ENCODE data around the gene RPTOR. TPM values are rescaled to one million over a fixed set of nuclear protein-coding genes. Genes with fewer than 3 reads are reported as not detected.
"Not testable (repeated sequence)": the region's sequence is repeated elsewhere in the genome, so short reads cannot be mapped to it uniquely, and the experiment has no call there.

Gene RPTOR
- polyA plus RNA-seq, 3 donors from 2014 or later: 1.8 to 10.2 (median 3.8) TPM

- Mint-ChIP-seq H3K4me3 (no peak overlapping the region), H3K36me3 (no peaks in the 10 kb centered on the region), H3K4me1 (peaks cover 28 to 53% of the 10 kb centered on the region in 2 donors), H3K27ac (no peak overlapping the region), H3K27me3 (ENCODE audit: low read depth in 3 of 3) (peaks cover 0 to 4% (median 3%) of the 10 kb centered on the region in 3 donors), H3K9me3 (no peaks in the 10 kb centered on the region)
- no peak for DNase-seq
These were observed 68.5 kb downstream of the RPTOR start for GRCh38 chr17:80612997-80613731.

- no peaks in the 10 kb centered on the region for H3K36me3 Mint-ChIP-seq
- H3K27ac Mint-ChIP-seq: no peak overlapping the region
- no peak overlapping the region for H3K4me3 Mint-ChIP-seq
- no peak for DNase-seq
- H3K4me1 Mint-ChIP-seq: peaks cover 23 to 48% of the 10 kb centered on the region in 2 donors
- no peaks in the 10 kb centered on the region for H3K9me3 Mint-ChIP-seq
- peaks cover 0 to 4% (median 3%) of the 10 kb centered on the region in 3 donors for H3K27me3 Mint-ChIP-seq (ENCODE audit: low read depth in 3 of 3)
These were observed 69.1 kb downstream of the RPTOR start for GRCh38 chr17:80613732-80614071.

GRCh38 chr17:80614332-80615047, 69.9 kb downstream of the RPTOR start:
- H3K27me3 Mint-ChIP-seq (ENCODE audit: low read depth in 3 of 3): peaks cover 0 to 4% (median 3%) of the 10 kb centered on the region in 3 donors
- no peak for DNase-seq
- H3K27ac Mint-ChIP-seq: peak overlapping the region in 1 of 6 donors; percentile 12
- no peak overlapping the region for H3K4me3 Mint-ChIP-seq
- no peaks in the 10 kb centered on the region for H3K9me3 Mint-ChIP-seq
- H3K36me3 Mint-ChIP-seq: no peaks in the 10 kb centered on the region
- H3K4me1 Mint-ChIP-seq: peaks cover 21 to 48% of the 10 kb centered on the region in 2 donors

- H3K36me3 Mint-ChIP-seq: no peaks in the 10 kb centered on the region
- DNase-seq: no peak
- peaks cover 14 to 44% of the 10 kb centered on the region in 2 donors for H3K4me1 Mint-ChIP-seq
- no peak overlapping the region for H3K4me3 Mint-ChIP-seq
- no peak overlapping the region for H3K27ac Mint-ChIP-seq
- no peaks in the 10 kb centered on the region for H3K9me3 Mint-ChIP-seq
- H3K27me3 Mint-ChIP-seq (ENCODE audit: low read depth in 3 of 3): peaks cover 0 to 4% (median 3%) of the 10 kb centered on the region in 3 donors
These were observed 70.7 kb downstream of the RPTOR start for GRCh38 chr17:80615376-80615775.

GRCh38 chr17:80616705-80617104, 72.1 kb downstream of the RPTOR start:
- Mint-ChIP-seq H3K36me3 (no peaks in the 10 kb centered on the region), H3K4me3 (no peak overlapping the region), H3K9me3 (no peaks in the 10 kb centered on the region), H3K4me1 (peaks cover 19 to 44% of the 10 kb centered on the region in 2 donors), H3K27me3 (ENCODE audit: low read depth in 3 of 3) (peaks cover 0 to 3% (median 2%) of the 10 kb centered on the region in 3 donors), H3K27ac (no peak overlapping the region)
- no peak for DNase-seq

GRCh38 chr17:80618304-80618703, 73.7 kb downstream of the RPTOR start:
- H3K27ac Mint-ChIP-seq: no peak overlapping the region
- no peak for DNase-seq
- H3K4me3 Mint-ChIP-seq: no peak overlapping the region
- peaks cover 27 to 52% of the 10 kb centered on the region in 2 donors for H3K4me1 Mint-ChIP-seq
- H3K27me3 Mint-ChIP-seq (ENCODE audit: low read depth in 3 of 3): peaks cover 0 to 3% (median 2%) of the 10 kb centered on the region in 3 donors
- H3K9me3 Mint-ChIP-seq: no peaks in the 10 kb centered on the region
- H3K36me3 Mint-ChIP-seq: no peaks in the 10 kb centered on the region

GRCh38 chr17:80619535-80620235, 75.0 kb downstream of the RPTOR start:
- no peak for DNase-seq
- no peaks in the 10 kb centered on the region for H3K9me3 Mint-ChIP-seq
- peaks cover 0 to 1% (median 0%) of the 10 kb centered on the region in 3 donors for H3K36me3 Mint-ChIP-seq
- H3K4me3 Mint-ChIP-seq: no peak overlapping the region
- peaks cover 0 to 3% (median 2%) of the 10 kb centered on the region in 3 donors for H3K27me3 Mint-ChIP-seq (ENCODE audit: low read depth in 3 of 3)
- no peak overlapping the region for H3K27ac Mint-ChIP-seq
- peaks cover 21 to 41% of the 10 kb centered on the region in 2 donors for H3K4me1 Mint-ChIP-seq

GRCh38 chr17:80621335-80621996, 76.8 kb downstream of the RPTOR start:
- Mint-ChIP-seq H3K27ac (peak overlapping the region in 2 of 6 donors; percentile 25 to 26), H3K4me1 (peaks cover 19 to 37% of the 10 kb centered on the region in 2 donors), H3K36me3 (peaks cover 0 to 4% (median 0%) of the 10 kb centered on the region in 3 donors), H3K27me3 (ENCODE audit: low read depth in 3 of 3) (no peaks in the 10 kb centered on the region), H3K4me3 (peak overlapping the region in 2 of 5 donors; percentile 15 to 22), H3K9me3 (no peaks in the 10 kb centered on the region)
- DNase-seq: no peak

GRCh38 chr17:80621997-80622357, 77.3 kb downstream of the RPTOR start:
- Mint-ChIP-seq H3K27ac (peak overlapping the region in 3 of 6 donors; percentile 32 to 69 (median 39)), H3K4me3 (peak overlapping the region in 3 of 5 donors; percentile 15 to 59 (median 22)), H3K36me3 (peaks cover 3 to 8% (median 4%) of the 10 kb centered on the region in 3 donors), H3K9me3 (no peaks in the 10 kb centered on the region), H3K4me1 (peaks cover 19 to 37% of the 10 kb centered on the region in 2 donors), H3K27me3 (ENCODE audit: low read depth in 3 of 3) (no peaks in the 10 kb centered on the region)
- no peak for DNase-seq

- no peaks in the 10 kb centered on the region for H3K27me3 Mint-ChIP-seq (ENCODE audit: low read depth in 3 of 3)
- H3K36me3 Mint-ChIP-seq: peaks cover 4 to 8% (median 5%) of the 10 kb centered on the region in 3 donors
- no peak overlapping the region for H3K4me3 Mint-ChIP-seq
- H3K4me1 Mint-ChIP-seq: peaks cover 19 to 26% of the 10 kb centered on the region in 2 donors
- H3K27ac Mint-ChIP-seq: peak overlapping the region in 1 of 6 donors; percentile 19
- no peak for DNase-seq
- no peaks in the 10 kb centered on the region for H3K9me3 Mint-ChIP-seq
These were observed 80.2 kb downstream of the RPTOR start for GRCh38 chr17:80624864-80625263.

- peaks cover 19 to 26% of the 10 kb centered on the region in 2 donors for H3K4me1 Mint-ChIP-seq
- H3K27me3 Mint-ChIP-seq (ENCODE audit: low read depth in 3 of 3): no peaks in the 10 kb centered on the region
- peaks cover 4 to 8% (median 5%) of the 10 kb centered on the region in 3 donors for H3K36me3 Mint-ChIP-seq
- H3K4me3 Mint-ChIP-seq: no peak overlapping the region
- no peak for DNase-seq
- H3K27ac Mint-ChIP-seq: no peak overlapping the region
- no peaks in the 10 kb centered on the region for H3K9me3 Mint-ChIP-seq
These were observed 81.0 kb downstream of the RPTOR start for GRCh38 chr17:80625627-80626026.

GRCh38 chr17:80628881-80629280, 84.2 kb downstream of the RPTOR start:
- not testable (repeated sequence) for H3K4me3 Mint-ChIP-seq; DNase-seq; H3K4me1 Mint-ChIP-seq; H3K27ac Mint-ChIP-seq; H3K27me3 Mint-ChIP-seq (ENCODE audit: low read depth in 3 of 3); H3K9me3 Mint-ChIP-seq; H3K36me3 Mint-ChIP-seq

GRCh38 chr17:80629298-80630028, 84.8 kb downstream of the RPTOR start:
- H3K36me3 Mint-ChIP-seq: peaks cover 4 to 8% (median 5%) of the 10 kb centered on the region in 3 donors
- H3K27ac Mint-ChIP-seq: no peak overlapping the region
- H3K27me3 Mint-ChIP-seq (ENCODE audit: low read depth in 3 of 3): peaks cover 0 to 1% (median 0%) of the 10 kb centered on the region in 3 donors
- no peaks in the 10 kb centered on the region for H3K4me1 Mint-ChIP-seq
- no peak overlapping the region for H3K4me3 Mint-ChIP-seq
- no peak for DNase-seq
- no peaks in the 10 kb centered on the region for H3K9me3 Mint-ChIP-seq

All from immature natural killer cell (primary cell).